Mesenteric fat pad (tissue), 1 donor: ENCODE results near the gene DOK6. TPM values are rescaled to one million over a fixed set of nuclear protein-coding genes. Genes with fewer than 3 reads are reported as not detected.

Experiments used
- DNase-seq: peaks from one replicate; pipeline ENCODE4 v3.0.0-alpha.2; 2020; ENCODE audit warnings: low spot score
- total RNA-seq: library from RNA; stranded (reverse); fragmentation: NEBNext Ultra II Directional; extraction: Animal tissue kit (Norgen Biotek cat#: 25700); gene quantifications from one replicate; pipeline ENCODE4 v1.2.1, GENCODE V29; 2021
- donor health status: DM: yes; HTN: yes; CAD: no.

Gene DOK6
- total RNA-seq, 1 donor from 2014 or later, result 1.6 TPM

GRCh38 chr18:69895066-69896047, 494.7 kb downstream of the DOK6 start:
- no peak for DNase-seq

- DNase-seq, result no peak
Observed at GRCh38 chr18:69897397-69898108, 496.9 kb downstream of the DOK6 start.

GRCh38 chr18:69898241-69898861, 497.7 kb downstream of the DOK6 start:
- no peak for DNase-seq
